ENCODE measurements around the gene LRP5.

LRP5 gene

DNA sequence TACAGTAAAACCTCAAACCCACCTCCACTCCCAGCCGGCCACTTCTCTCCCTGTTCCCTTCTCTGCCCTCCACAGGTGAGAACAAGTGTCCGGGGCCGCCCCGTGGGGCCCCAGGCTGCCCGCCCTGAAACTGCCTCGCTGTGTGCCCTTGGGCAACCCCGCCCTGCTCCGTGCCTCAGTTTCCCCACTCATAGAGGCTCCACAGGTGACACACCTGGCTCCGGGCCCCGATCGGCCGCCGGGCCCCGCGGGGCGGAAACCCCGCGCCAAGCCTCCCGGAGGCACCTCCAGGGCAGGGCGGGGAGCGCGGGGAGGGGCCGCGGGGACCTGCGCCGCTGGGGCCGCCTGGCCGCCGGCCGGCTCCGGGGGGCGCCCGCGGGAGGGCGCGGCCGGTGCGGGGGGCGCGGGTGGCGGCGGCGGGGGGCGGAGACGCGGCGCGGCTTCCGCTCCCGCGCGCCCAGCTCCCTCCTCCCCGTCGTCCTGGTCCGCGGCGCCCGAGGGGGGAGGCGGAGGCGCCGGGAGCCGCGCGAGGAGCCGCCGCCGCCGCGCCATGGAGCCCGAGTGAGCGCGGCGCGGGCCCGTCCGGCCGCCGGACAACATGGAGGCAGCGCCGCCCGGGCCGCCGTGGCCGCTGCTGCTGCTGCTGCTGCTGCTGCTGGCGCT is at the start of gene LRP5:
Gene LRP5 (plus strand): TSS at position 475 of the 663 bp plus-strand sequence. CDS start 124 bp downstream, at position 599.
- DNase-seq: no peak

DNA sequence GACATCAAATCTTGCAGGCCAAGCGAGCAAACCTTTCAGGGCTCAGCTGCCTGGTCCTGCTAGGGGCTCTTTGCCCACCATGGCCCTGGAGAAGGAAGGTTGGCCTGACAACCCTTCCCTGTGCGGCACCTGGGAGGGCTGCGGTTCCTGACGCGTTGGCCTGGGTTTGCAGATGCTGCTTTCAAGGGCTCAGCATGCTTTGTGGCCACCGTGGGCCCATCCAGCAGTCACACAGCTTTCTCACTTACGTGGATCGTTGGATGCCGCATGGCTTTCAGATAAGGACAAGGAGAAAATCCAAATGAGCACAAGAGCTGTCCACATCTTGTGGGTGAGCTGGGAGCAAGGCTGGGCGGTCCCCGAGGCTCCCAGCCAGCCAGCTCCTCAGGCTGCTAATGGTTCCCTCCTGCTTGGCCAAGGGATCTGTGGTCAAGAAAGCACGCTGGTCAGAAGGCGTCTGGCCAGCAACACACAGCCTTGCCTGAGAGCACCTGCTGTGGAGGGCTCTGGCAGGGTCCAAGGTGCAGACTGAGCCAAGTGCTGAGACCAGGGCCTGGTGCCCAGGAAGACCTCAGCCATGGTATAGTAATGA is 48.9 kb upstream of the LRP5 start:
- DNase-seq: no peak

DNA sequence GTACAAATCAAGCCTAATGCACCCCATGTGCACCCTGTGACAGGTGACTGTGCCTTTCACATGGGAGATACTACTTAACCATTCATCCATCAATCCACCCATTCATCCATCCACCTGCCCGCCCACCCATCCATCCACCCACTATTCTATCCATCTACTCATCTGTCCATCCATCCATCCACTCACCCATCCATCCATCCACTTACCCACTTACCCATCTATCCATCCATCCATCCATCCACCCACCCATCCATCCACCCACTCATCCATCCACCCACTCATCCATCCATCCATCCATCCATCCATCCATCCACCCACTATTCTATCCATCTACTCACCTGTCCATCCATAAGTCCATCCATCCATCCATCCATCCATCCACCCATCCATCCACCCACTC is 48.1 kb upstream of the LRP5 start:
- no peak for DNase-seq

DNA sequence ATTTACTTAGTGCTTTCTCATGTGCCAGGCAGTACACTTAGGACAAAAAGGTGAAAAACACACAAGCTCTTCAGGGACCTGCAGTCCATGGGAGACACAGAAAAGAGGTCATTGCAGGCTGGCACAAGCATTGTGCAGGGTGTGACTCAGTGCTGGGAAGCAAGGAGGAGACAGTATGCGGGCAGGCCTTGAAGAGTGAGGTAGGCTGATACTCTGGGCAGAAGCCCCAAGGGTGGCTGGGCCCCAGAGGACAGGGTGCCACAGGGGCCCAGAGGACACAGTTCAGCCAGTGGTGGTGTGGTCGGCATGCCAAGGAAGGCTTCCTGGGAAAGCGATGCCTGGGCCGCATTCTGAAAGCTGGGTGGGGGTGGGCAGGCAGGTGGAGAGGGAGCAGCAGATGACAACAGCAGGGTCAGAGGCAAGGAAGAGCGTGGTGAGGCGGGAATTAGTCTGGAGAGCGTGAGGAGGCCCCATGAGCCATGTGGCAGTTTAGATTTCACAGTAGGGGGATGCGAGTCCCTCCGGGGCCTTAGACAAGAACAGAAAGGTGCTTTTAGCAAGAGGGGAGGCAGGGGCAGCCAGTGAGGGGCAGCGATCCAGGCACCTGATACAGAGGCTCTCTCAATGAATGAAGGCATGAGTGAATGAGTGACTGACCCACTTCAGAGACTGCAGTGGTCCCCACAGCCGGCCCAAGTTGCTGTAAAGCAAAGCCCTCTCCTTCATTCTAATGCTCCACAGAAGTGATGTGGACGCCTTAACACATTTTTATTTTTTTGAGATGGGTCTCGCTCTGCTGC is 47.5 kb upstream of the LRP5 start:
- no peak for DNase-seq

DNA sequence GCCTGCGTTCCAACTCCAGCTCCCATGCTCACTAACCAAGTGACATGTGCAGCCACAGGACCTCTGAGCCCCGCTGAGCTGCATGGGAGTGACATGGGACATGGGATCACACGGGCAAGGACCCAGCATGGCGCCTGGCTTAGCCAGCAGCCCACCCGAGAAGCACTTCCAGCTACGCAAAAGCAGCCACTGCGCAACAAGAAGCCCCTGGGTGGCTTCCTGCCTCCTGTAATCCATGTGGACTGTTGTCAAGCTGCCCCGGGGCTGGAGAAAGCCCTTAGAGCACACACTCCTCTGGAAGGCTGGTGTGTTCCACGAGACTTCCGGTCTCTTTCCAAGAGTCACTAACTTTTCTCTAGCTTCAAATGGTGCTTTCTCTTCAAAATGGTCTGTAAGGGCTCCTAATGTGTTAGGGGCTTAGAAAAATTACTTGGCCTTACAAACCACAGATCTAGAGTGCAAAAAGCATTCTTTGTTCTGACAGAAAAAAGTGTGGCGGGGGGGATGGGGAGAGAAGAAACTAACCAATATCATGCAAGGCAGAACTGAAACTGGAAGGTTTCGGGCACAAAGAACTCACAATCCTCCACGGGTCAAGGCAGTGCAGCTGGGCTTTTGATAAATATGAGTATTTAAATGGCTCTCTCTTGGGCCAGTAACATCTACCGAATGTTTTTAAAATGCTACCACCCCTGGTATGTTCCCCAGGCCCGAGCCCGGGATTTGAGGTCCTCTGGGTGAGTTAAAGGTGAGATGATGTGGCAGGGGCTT is 46.1 kb upstream of the LRP5 start:
- DNase-seq: no peak

DNA sequence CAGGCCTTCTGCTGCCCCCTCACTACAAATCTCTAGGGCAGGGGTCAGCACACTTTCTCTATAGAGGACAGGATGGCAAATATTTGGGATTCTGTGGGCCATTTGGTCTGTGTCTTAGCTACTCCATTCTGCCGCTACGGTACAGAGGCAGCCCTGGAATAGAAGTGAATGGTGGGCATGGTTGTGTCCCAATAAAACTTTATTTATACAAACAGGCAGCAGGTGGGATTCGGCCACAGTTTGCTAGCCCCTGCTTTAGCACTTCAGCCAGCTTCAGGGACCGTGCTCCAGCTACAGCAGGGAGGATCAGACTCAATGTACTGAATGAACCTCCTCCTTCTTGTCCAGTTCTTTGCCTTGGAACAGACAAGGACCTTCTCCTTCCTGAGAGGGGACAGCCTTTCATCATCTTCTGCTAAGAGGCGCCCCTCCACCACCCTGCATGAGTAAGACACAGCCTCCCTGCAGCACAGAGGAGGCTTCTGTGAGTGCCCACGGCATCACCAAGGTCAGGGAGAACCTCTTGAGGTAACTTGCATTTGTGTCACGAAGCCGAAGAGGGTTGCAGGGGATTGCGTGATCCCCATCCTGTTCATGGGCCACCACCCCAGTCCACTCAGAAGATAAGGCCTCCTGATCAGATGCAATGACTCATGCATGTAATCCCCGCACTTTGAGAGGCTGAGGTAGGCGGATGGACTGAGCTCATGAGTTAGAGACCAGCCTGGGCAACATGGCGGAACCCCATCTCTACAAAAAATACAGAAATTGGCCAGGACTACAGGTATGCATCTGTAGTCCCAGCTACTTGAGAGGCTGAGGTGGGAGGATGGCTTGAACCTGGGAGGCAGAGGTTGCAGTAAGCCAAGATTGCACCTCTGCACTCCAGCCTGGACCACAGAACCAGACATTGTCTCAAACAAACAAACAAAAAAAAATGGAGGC is 45.2 kb upstream of the LRP5 start:
- DNase-seq: no peak

DNA sequence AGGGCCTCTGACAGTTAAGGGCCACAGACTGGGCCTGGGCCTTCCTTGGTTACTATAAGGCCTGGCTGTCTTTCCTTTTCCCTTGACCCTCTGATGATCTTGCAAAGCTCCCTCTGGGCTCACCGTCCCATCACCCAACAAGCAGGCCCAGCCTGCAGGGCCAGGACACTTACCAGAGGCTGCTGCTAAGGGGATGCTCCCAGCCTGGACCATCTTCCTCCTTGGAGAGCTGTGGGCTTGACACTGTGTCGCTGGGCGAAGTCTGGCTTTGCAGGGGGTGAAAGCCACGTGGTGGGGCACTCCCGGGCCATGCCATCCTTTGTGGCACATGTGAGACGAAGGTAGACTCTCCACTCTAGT is 44.5 kb upstream of the LRP5 start:
- DNase-seq: no peak

DNA sequence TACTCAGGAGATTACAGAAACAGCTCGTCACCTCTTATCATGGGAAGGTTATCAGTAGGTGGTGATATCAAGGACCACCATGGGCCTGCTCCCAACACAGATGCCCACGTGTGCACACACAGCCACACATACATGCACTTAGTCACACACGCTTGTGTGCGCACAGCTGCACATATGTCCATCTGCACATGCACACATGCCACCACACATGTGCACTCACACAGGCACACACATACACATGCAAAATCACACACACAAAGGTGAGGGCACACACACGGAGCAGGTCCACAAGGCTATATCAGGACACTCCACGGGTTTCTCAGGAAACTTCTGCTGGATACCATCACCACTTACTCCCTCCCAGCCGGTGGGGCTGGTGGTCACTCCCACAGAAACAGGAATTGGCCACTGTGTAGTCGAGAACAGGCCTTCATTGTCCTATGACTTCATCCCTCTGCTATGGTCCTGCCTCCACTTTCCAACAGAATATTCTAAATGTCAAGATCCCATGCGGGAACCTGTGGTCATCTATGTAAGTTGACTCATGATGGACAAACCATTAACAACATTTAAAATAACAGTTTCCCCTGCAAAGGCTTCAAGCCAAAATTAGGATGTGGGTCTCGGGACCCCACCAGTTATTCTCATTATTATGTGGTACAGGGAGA is 42.8 kb upstream of the LRP5 start:
- DNase-seq: no peak

DNA sequence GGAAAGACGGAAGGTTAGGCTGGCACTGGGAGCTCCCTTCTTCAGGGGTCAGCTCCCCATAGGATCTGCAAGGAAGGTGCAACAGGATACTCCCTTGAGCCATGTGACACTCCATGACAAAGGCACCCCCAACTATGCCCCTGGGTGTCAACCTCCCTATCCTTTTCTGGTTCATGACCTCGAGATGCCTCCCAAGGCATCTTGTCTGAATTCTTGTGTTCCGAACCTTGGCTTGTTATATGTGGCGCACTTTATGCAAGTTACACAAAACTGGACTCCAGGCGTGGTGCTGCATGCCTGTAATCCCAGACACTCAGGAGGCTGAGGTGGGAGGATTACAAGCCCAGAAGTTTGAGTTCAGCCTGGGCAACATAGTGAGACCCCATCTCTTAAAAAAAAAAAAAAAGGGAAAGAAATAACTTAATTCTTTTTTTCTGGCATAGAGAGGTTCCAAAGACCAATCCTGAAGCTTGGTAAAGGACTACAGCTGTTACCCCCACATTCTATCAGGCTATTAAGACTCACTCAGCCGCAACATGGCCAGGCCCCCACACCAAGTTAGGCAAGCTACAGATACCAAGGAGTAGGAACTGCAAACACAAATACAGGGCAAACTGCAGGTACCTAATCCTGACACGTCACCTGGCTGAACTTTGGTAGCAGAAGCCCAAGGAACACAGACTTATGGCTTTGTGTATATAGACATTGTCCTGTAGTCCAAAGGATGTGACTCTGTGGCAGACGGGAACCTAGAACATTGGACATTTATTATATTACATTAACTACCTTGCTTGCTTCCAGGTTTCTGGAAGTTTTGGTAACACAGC is 42.0 kb upstream of the LRP5 start:
- DNase-seq: no peak

DNA sequence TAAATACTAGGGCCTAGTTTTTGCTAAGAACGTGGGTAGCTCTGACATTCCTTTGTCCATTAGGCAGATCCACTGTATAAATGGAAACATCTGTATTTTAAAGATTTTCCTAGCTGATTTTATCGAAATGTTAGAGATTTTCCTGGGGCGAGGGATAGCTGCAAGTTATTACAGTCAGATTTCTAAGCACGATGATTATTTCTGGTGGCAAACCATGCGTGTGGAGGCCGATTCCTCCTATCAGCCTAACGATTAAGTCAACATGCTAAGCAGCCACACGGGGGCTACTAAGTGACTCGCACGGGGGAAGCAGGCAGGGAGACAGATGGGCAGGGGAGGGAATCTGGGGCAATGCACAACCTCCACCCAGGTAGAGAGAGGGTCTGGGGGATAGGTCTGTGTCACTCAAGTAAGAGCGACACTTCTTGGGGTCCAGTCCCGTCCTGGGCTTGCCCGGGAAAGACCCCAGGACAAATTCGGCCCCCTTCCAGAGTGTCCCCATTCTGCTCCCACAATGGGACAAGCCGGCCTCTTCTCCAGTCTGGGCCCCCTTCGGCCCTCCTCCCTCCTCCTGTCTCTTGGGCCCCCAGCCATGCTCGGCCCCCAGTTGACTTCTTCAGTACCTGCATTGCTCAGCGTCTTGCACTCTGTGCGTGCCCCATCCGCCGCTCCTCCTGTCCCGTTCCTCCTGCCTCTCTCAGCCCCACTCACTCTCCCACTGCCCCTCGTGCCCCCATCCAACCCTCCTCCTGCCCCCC is 41.2 kb upstream of the LRP5 start:
- peak; percentile 45 for DNase-seq

DNA sequence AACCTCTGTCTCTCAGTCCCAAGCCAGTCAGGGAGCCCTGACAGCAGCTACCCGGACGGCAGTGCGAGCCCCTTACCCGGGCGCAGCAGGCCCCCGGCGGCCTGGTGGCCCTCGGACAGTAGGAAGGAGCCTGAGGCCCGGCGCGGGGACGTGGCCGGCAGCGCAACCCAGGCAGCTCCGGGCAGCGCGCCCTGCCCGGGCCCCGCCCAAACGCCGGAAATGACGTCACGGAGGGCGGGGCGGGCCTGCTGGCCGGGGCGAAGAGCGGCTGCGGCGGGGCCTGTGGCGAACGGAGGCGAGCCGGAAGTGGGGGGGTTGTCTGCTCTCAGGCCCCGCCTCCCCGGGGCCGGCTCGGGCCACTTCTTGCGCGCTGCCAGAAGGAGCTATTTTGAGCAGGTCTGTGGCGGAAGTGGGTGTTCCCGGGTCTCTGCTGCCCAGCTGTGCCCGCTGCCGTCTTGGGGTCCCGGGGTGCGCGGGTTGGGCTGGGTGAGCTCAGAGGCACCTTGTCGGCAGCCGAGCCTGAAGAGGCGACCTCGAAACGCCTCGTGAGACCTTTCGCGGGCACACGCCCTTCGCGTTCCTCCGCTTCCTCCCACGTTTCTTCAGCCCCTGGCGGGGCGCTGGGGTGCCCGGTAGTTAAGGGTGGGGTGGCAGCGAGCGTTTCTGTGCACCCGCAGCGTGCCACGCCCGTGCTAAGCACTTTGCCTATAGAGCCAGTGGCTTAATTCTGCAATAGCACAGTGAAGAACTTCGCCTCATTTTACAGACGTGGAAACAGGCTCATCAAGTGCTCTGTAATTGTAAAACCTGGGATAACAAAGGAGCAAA is 40.4 kb upstream of the LRP5 start, which contains the start of gene C11orf24:
Gene C11orf24 (minus strand): TSS at position 193 of the 828 bp plus-strand sequence. CDS start 8,206 bp downstream, outside the sequence.
- DNase-seq: peak; percentile 83

DNA sequence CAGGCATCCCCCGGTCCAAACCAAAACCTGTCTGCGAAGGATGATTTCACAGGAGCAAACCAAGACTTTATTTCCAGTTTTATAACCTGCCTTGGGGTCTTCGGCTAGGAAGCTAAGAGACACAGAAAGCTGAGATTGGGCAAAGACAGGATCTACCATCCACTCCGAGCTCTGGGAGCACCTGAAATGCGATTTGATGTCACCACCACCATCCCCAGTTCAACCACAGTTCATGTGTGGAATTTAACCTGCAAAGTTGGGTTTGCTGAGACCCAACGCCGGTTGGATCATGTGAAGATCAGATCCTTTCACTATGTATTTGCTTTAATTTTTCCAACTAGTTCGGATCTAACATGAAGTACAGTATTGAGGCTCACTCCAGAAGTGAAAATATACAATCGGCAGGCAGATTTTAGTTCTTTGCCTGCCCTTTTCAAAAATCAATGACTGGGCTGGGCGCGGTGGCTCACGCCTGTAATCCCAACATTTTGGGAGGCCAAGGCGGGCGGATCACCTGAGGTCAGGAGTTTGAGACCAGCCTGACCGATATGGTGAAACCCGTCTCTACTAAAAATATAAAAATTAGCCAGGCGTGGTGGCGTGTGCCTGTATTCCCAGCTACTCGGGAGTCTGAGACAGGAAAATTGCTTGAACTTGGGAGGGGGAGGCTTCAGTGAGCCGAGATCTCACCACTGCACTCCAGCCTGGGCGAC is 39.2 kb upstream of the LRP5 start:
- no peak for DNase-seq

DNA sequence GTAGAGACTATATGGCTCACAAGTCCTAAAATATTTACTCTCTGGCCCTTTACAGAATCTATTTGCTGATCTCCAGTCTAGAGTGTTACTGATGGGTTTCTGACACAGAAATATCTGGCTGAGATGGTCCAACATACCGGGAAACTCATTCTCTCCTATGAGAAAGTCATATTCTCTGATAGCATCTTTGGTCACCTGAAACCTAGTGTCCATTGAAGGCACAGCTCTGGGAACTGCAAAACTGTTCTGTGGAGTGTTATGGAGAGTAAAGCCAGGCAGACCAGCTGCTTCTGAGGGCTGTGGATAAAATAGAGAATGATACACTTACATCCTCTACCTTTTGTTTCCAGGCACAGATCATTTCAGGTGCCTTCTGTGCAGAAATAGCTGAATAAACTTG is 38.1 kb upstream of the LRP5 start:
- no peak for DNase-seq

DNA sequence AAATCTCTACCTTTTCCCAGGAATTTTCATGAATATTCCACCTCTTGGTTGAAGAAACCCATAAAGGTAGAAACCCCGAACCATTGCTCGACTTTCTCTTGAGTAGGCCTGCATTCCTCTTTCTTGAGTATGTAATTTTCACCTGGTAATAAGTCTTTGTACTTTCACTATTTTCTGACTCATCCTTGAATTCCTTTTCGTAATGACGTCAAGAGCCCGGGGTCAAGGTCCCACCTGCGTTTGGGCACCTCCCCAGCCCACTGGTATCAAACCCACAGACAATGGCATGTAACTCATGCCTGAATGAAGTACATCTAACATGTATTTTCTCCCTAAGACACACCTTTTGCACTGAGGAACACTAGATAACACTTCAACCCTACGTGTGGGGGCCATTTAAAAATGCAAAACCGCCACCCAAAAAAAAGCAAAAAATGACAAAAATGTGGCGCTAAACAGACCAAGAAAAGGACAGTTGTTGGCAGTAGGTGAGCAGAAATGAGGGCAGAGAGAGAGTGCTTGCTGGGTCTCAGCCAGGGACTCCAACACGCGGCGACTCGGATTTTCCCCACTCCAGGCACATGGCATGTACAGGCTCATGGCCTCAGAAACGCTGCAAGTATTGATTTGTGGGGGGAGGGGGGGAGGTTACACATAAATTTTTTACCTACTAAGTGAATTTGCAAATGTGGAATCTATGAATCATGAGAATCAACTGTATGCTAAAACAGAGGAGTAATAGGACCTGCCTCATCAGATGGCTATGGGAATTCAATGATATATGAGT is 36.5 kb upstream of the LRP5 start:
- no peak for DNase-seq

DNA sequence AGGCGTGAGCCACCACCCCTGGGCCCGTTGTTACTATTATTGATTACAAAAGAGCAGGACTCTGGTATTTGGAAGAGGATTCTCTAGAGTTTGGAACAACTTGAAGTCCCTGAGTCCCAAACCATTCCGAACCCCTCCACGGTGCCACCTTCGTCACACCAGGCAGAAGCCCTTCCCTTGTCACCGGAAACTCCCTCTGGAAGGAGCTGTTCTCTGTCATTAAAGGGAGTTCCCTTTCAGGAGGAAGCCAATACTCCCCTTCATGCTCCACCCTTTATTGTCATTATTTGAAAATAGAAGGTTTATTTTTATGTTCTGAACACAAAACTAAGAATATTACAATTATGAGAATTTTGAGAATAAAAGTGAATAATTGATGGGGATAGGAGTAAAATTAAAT is 35.5 kb upstream of the LRP5 start:
- no peak for DNase-seq

DNA sequence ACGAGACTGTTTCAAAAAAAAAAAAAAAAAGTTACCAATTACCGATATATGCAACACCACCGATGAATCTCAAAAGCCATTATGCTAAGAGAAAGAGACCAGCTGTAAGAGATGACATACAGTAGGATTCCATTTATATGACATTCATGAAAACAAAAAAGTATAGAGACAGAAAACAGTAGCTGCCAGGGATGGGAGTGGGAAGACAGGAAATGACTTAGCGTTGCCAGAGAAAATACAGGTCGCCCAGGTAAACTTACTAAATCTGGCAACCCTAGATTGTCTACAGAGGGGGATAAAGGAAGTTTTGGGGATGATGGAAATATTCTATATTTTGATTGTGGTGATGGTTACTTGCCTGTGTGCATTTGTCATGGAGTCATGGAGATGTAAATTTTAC is 32.7 kb upstream of the LRP5 start:
- no peak for DNase-seq

DNA sequence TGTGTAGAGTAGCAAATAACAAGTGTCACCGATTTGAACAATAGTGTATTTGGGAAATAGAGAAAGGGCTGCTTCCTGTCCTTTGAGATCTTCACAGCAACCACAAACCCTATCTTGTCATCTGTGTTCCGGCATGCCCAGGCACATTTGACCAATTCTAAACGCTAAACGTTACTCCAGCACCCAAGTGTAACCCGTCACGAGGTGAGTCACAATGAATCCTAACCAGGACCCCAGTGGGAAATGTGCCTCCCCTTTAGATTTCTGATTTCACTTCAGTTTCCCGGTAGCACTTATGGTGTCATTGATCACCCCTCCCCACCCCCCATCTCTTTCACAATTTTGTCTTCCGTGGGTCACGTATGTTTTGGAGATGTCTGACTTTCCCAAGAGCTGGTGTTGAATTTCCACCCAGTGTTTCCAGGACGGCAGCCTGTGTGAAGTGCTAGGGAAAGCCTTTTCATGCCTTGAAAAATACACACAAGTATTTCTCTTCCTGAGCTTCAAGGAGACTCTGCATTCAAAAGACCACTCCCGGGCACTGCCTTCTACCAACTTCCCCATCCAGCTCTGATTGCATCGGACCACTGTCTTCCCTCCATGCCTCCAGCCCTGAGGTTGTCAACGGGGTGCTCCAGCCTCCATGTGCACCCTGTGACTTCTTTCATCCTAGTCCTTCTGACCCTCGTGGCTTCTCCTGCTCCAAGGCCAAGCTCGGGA is 30.1 kb upstream of the LRP5 start:
- DNase-seq: no peak
